Keratinocyte (primary cell): ENCODE results near the gene CTNNA3.

Source experiments
- CTCF ChIP-seq, 3 experiments: IDR thresholded peaks in 1 of 3; conservative IDR thresholded peaks in 1 of 3; optimal IDR thresholded peaks in 1 of 3; 2 replicates in 2 of 3; 3 replicates in 1 of 3; pipeline versions ENCODE3 to v1.5.1; 2011; ENCODE audit warnings: low read length in 3 of 3, mild to moderate bottlenecking in 3 of 3, moderate library complexity in 2 of 3, control low read depth in 1 of 3, inconsistent platforms in 1 of 3; ENCODE audit not compliant: insufficient read depth in 2 of 3; ENCODE audit errors: extremely low read depth in 1 of 3
- EZH2 ChIP-seq: IDR thresholded peaks from one replicate; pipeline ENCODE4 v1.6.1; 2012; ENCODE audit warnings: inconsistent platforms, mild to moderate bottlenecking, low read length, moderate library complexity

DNA sequence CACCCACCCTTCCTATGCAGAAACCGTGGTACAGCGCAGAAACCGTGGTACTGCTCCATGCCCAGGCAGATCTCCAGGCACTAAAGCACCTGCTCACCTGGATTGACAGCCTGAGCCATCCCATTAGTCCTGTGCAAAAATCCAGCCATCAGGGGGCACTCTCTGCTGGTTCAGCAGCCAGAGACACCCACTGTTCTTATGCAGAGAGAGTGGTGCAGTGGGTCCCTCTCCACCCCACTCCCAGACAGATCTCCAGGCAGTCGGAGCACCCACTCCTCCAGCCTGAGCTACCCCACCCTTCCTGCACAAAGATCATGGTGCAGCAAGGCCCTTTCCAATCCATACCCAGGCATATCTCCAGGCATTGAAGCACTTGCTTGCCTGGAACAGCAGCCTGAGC, 219.8 kb downstream of the CTNNA3 start:
- TF ChIP-seq EZH2 (no peak), CTCF (optimal IDR thresholded peaks at IDR 0.05 in 1 of 3, IDR thresholded peaks at IDR 0.05 in 1 of 3, conservative IDR thresholded peaks at IDR 0.05 in 1 of 3; ENCODE audit: extremely low read depth in 1 of 3, insufficient read depth in 2 of 3, low read length in 3 of 3) (no peak)
